HUES6 (cell line): ENCODE results near the gene DHX34.
"Not testable (repeated sequence)": the region's sequence is repeated elsewhere in the genome, so short reads cannot be mapped to it uniquely, and the experiment has no call there.

Source experiments
- H3K27ac ChIP-seq: 2 replicates; pipeline ENCODE4 v1.7.0; 2013; ENCODE audit warnings: low read depth, mild to moderate bottlenecking, low read length, inconsistent platforms
- H3K27me3 ChIP-seq: 2 replicates; pipeline ENCODE4 v1.6.1; 2013; ENCODE audit warnings: low read length; ENCODE audit not compliant: control insufficient read depth, insufficient read depth
- H3K36me3 ChIP-seq: 2 replicates; pipeline ENCODE4 v1.6.1; 2013; ENCODE audit warnings: low read length; ENCODE audit not compliant: control insufficient read depth, insufficient read depth
- H3K4me1 ChIP-seq: 2 replicates; pipeline ENCODE4 v1.6.1; 2013; ENCODE audit warnings: low read length; ENCODE audit not compliant: control insufficient read depth, insufficient read depth
- H3K4me3 ChIP-seq: 2 replicates; pipeline ENCODE4 v1.5.1; 2013; ENCODE audit warnings: low read depth, low read length
- H3K9ac ChIP-seq: one replicate; pipeline ENCODE4 v1.6.1; 2013; ENCODE audit warnings: mild to moderate bottlenecking, low read length
- H3K9me3 ChIP-seq: 2 replicates; pipeline ENCODE4 v1.6.1; 2013; ENCODE audit warnings: low read depth, low read length; ENCODE audit not compliant: control insufficient read depth, insufficient read depth

Gene DHX34

GRCh38 chr19:47330466-47330869, 18.6 kb upstream of the DHX34 start:
- no peak overlapping the region for H3K9ac ChIP-seq
- H3K27ac ChIP-seq, result no peak overlapping the region
- H3K4me3 ChIP-seq, result no peak overlapping the region
- H3K36me3 ChIP-seq, result no peaks in the 10 kb centered on the region
- no peaks in the 10 kb centered on the region for H3K27me3 ChIP-seq
- H3K9me3 ChIP-seq, result no peaks in the 10 kb centered on the region
- 0 out of 2 replicates have a peak, but pooled peaks cover 3% of the 10 kb centered on the region for H3K4me1 ChIP-seq

GRCh38 chr19:47331490-47331889, 17.6 kb upstream of the DHX34 start:
- H3K4me1 ChIP-seq, result 0 out of 2 replicates have a peak, but pooled peaks cover 3% of the 10 kb centered on the region
- no peaks in the 10 kb centered on the region for H3K9me3 ChIP-seq
- H3K27ac ChIP-seq, result no peak overlapping the region
- no peak overlapping the region for H3K4me3 ChIP-seq
- no peak overlapping the region for H3K9ac ChIP-seq
- no peaks in the 10 kb centered on the region for H3K36me3 ChIP-seq
- no peaks in the 10 kb centered on the region for H3K27me3 ChIP-seq

GRCh38 chr19:47331931-47332547, 17.1 kb upstream of the DHX34 start, which contains the start of gene C5AR2:
Gene C5AR2, plus strand, starts transcription at chr19:47332175. Its CDS starts 8,625 bp downstream, at chr19:47340800.
- no peak within 1 kb of the TSS for H3K9ac ChIP-seq
- no peaks in the 10 kb centered on the region for H3K27me3 ChIP-seq
- no peaks in the 10 kb centered on the region for H3K36me3 ChIP-seq
- no peaks in the 10 kb centered on the region for H3K9me3 ChIP-seq
- no peak within 1 kb of the TSS for H3K4me3 ChIP-seq
- no peak within 1 kb of the TSS for H3K27ac ChIP-seq
- 0 out of 2 replicates have a peak, but pooled peaks cover 3% of the 10 kb centered on the region for H3K4me1 ChIP-seq

GRCh38 chr19:47336765-47337718, 12.1 kb upstream of the DHX34 start:
- not testable (repeated sequence) for H3K4me1 ChIP-seq, H3K9me3 ChIP-seq, H3K9ac ChIP-seq, H3K4me3 ChIP-seq, H3K27ac ChIP-seq, H3K36me3 ChIP-seq, H3K27me3 ChIP-seq

- no peaks in the 10 kb centered on the region for H3K9me3 ChIP-seq
- no peak overlapping the region for H3K9ac ChIP-seq
- H3K36me3 ChIP-seq, result no peaks in the 10 kb centered on the region
Measured at GRCh38 chr19:47339196-47339880, 9.8 kb upstream of the DHX34 start.

GRCh38 chr19:47340477-47341208, 8.5 kb upstream of the DHX34 start:
- H3K9me3 ChIP-seq, result no peaks in the 10 kb centered on the region
- no peaks in the 10 kb centered on the region for H3K36me3 ChIP-seq
- H3K4me1 ChIP-seq, result no peaks in the 10 kb centered on the region
- no peak overlapping the region for H3K4me3 ChIP-seq
- no peak overlapping the region for H3K9ac ChIP-seq
- H3K27ac ChIP-seq, result no peak overlapping the region
- no peaks in the 10 kb centered on the region for H3K27me3 ChIP-seq

More at GRCh38 chr19:47339196-47339880, 9.8 kb upstream of the DHX34 start:
- Histone ChIP-seq H3K27me3 (no peaks in the 10 kb centered on the region), H3K4me1 (no peaks in the 10 kb centered on the region), H3K27ac (no peak overlapping the region), H3K4me3 (no peak overlapping the region)

- Histone ChIP-seq H3K27me3 (no peaks in the 10 kb centered on the region), H3K9ac (no peak overlapping the region), H3K4me1 (no peaks in the 10 kb centered on the region), H3K4me3 (no peak overlapping the region), H3K27ac (no peak overlapping the region), H3K9me3 (no peaks in the 10 kb centered on the region), H3K36me3 (no peaks in the 10 kb centered on the region)
Measured at GRCh38 chr19:47341734-47342133, 7.4 kb upstream of the DHX34 start.

GRCh38 chr19:47343194-47343802, 5.8 kb upstream of the DHX34 start:
- no peak overlapping the region for H3K9ac ChIP-seq
- H3K4me1 ChIP-seq, result no peaks in the 10 kb centered on the region
- no peaks in the 10 kb centered on the region for H3K9me3 ChIP-seq
- H3K27ac ChIP-seq, result no peak overlapping the region
- H3K27me3 ChIP-seq, result no peaks in the 10 kb centered on the region; the same call in 1 of the 2 replicates
- H3K4me3 ChIP-seq, result no peak overlapping the region
- H3K36me3 ChIP-seq, result no peaks in the 10 kb centered on the region

GRCh38 chr19:47344425-47344824, 4.7 kb upstream of the DHX34 start:
- H3K4me1 ChIP-seq, result 0 out of 2 replicates have a peak, but pooled peaks cover 3% of the 10 kb centered on the region
- no peaks in the 10 kb centered on the region; the same call in 1 of the 2 replicates for H3K27me3 ChIP-seq
- no peak overlapping the region for H3K27ac ChIP-seq
- H3K36me3 ChIP-seq, result no peaks in the 10 kb centered on the region
- H3K9ac ChIP-seq, result no peak overlapping the region
- H3K9me3 ChIP-seq, result no peaks in the 10 kb centered on the region
- no peak overlapping the region for H3K4me3 ChIP-seq

GRCh38 chr19:47346024-47346423, 3.1 kb upstream of the DHX34 start:
- not testable (repeated sequence) for H3K4me1 ChIP-seq, H3K9ac ChIP-seq, H3K27me3 ChIP-seq, H3K4me3 ChIP-seq, H3K27ac ChIP-seq, H3K36me3 ChIP-seq, H3K9me3 ChIP-seq
